Measurements from ENCODE around the gene RELCH.

GRCh38 chr18:62348474-62348873, 161.4 kb downstream of the RELCH start:
- TF ChIP-seq, protein P1, sequence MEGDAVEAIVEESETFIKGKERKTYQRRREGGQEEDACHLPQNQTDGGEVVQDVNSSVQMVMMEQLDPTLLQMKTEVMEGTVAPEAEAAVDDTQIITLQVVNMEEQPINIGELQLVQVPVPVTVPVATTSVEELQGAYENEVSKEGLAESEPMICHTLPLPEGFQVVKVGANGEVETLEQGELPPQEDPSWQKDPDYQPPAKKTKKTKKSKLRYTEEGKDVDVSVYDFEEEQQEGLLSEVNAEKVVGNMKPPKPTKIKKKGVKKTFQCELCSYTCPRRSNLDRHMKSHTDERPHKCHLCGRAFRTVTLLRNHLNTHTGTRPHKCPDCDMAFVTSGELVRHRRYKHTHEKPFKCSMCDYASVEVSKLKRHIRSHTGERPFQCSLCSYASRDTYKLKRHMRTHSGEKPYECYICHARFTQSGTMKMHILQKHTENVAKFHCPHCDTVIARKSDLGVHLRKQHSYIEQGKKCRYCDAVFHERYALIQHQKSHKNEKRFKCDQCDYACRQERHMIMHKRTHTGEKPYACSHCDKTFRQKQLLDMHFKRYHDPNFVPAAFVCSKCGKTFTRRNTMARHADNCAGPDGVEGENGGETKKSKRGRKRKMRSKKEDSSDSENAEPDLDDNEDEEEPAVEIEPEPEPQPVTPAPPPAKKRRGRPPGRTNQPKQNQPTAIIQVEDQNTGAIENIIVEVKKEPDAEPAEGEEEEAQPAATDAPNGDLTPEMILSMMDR (IDR thresholded peaks at IDR 0.05; ENCODE audit: insufficient read depth, low read depth, low read length): no peak
- no peak for TF ChIP-seq EZH2 (IDR thresholded peaks at IDR 0.05; ENCODE audit: insufficient read depth, low read length)

Measured in astrocyte (in vitro differentiated cells and primary cell).